ENCODE data around the gene PSAP. TPM values are rescaled to one million over a fixed set of nuclear protein-coding genes. Genes with fewer than 3 reads are reported as not detected.

The PSAP gene
- total RNA-seq, 2 experiments from 2014 or later, result 191 to 206 TPM

DNA sequence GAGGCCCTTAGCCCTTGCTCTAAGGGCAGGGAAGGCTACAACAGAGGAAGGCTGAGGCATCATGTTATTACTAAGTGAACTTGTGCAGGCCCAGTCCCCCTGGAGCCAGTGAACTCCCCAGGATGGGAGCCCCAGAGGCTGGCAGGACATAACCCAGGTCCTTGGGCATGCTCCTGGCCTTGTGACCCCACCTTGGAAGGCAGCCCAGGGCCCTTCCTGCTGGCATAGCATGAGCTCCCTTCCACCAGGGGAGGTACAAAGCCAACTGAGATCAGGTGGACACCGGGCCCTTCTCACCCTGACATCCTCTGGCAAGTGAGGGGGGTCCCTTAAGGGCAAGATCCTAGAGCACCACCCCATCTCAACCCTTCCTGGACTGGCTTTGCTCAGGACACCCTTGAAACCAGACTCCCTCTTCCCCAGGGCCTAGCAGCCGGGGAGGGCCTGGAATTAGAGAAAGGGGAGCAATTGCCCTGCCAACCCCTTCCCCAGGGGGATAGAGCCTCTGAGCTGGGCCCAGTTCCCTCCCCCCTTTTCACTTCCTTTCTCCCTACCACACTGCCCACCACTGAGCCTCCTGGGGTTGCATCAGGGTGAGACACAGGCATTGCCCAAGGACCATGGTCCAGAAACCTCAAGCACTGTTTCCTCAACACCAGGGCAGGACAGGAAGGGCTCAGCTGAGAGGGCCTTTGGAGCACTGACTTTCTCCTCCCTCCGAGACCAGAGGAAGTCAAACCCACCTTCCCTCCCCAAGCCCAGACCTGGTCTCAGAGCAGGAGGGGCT lies 75.9 kb downstream of the PSAP start:
- peaks cover 40% of the 10 kb centered on the region for H3K36me3 Mint-ChIP-seq (ENCODE audit: low read depth)
- H3K4me3 Mint-ChIP-seq, result peak overlapping the region; percentile 94
- peaks cover 66% of the 10 kb centered on the region for H3K4me1 Mint-ChIP-seq (ENCODE audit: low read depth)
- intact Hi-C loops (cut with DNase I, micrococcal nuclease), result loop anchor here in 1 of 2 experiments (5.0 kb wide), 1 partner anchor 63 kb away; no protein-coding TSS in a partner anchor
- CTCF ChIA-PET, result interaction anchor here (0.6 kb wide), 1 partner anchor 1320 kb away, joined by 3 read pairs; no protein-coding TSS in a partner anchor
- peak overlapping the region; percentile 95 for H3K27ac Mint-ChIP-seq
- no peak for TF ChIP-seq CTCF (IDR thresholded peaks at IDR 0.05)
- Histone ChIP-seq H3K27ac (ENCODE audit: low read depth in 1 of 2, low read length in 2 of 2) (peak overlapping the region in 1 of 2 donors; percentile 46), H3K4me3 (ENCODE audit: low read length) (peak overlapping the region; percentile 90), H3K27me3 (ENCODE audit: control insufficient read depth in 1 of 2, insufficient read depth in 2 of 2, low read length in 2 of 2) (no peaks in the 10 kb centered on the region), H3K9me3 (ENCODE audit: control insufficient read depth in 1 of 2, insufficient read depth in 1 of 2, low read length in 2 of 2) (no peaks in the 10 kb centered on the region), H3K4me1 (ENCODE audit: insufficient read depth, low read length) (peaks cover 61% of the 10 kb centered on the region), H3K36me3 (ENCODE audit: insufficient read depth, low read length) (peaks cover 12% of the 10 kb centered on the region)
- ATAC-seq (ENCODE audit: poor library complexity) (no peak), DNase-seq (peak in 2 of 14 experiments; percentile 58 to 64)
- POLR2A ChIA-PET, result interaction anchor here (1.4 to 14.6 kb wide), 4 partner anchors 31 to 79 kb away, joined by 3 to 416 read pairs (median 44); no protein-coding TSS in a partner anchor
- H3K9me3 Mint-ChIP-seq, result no peaks in the 10 kb centered on the region
- no peaks in the 10 kb centered on the region for H3K27me3 Mint-ChIP-seq

- intact Hi-C loops (cut with DNase I, micrococcal nuclease), result loop anchor here (1.0 to 5.0 kb wide), 7 partner anchors 16 to 78 kb away; partner anchors contain the start of gene PSAP (in 1 of the 2)
- Mint-ChIP-seq H3K27me3 (no peaks in the 10 kb centered on the region), H3K4me3 (peak within 1 kb of the TSS; percentile 94), H3K4me1 (ENCODE audit: low read depth) (peaks cover 82% of the 10 kb centered on the region), H3K27ac (peak within 1 kb of the TSS; percentile 95), H3K9me3 (no peaks in the 10 kb centered on the region), H3K36me3 (ENCODE audit: low read depth) (peaks cover 55% of the 10 kb centered on the region)
- ATAC-seq (ENCODE audit: poor library complexity), result peak; percentile 85
- Histone ChIP-seq H3K4me3 (ENCODE audit: low read length) (peak within 1 kb of the TSS; percentile 90), H3K36me3 (ENCODE audit: insufficient read depth, low read length) (peaks cover 21% of the 10 kb centered on the region), H3K4me1 (ENCODE audit: insufficient read depth, low read length) (peaks cover 74% of the 10 kb centered on the region), H3K27me3 (ENCODE audit: control insufficient read depth in 1 of 2, insufficient read depth in 2 of 2, low read length in 2 of 2) (no peaks in the 10 kb centered on the region), H3K9me3 (ENCODE audit: control insufficient read depth in 1 of 2, insufficient read depth in 1 of 2, low read length in 2 of 2) (no peaks in the 10 kb centered on the region), H3K27ac (ENCODE audit: low read depth in 1 of 2, low read length in 2 of 2) (peak within 1 kb of the TSS; percentile 75 to 88)
- peak; percentile 88 for TF ChIP-seq CTCF (IDR thresholded peaks at IDR 0.05)
- POLR2A ChIA-PET, result interaction anchor here (0.5 to 14.6 kb wide), 20 partner anchors 10 to 455 kb away, joined by 3 to 416 read pairs (median 7); partner anchors contain the start of gene PSAP
- CTCF ChIA-PET, result interaction anchor here (0.5 to 3.8 kb wide), 28 partner anchors 9 to 851 kb away, joined by 3 to 35 read pairs (median 5); partner anchors contain the start of genes PSAP and SLC29A3
- peak; percentile 83 to 97 (median 92) for DNase-seq
Measured at GRCh38 chr10:71773221-71773971, 77.7 kb downstream of the PSAP start, which contains the start of gene VSIR. VSIR (minus strand) TSS chr10:71773520; CDS start chr10:71773439, 81 bp downstream.

DNA sequence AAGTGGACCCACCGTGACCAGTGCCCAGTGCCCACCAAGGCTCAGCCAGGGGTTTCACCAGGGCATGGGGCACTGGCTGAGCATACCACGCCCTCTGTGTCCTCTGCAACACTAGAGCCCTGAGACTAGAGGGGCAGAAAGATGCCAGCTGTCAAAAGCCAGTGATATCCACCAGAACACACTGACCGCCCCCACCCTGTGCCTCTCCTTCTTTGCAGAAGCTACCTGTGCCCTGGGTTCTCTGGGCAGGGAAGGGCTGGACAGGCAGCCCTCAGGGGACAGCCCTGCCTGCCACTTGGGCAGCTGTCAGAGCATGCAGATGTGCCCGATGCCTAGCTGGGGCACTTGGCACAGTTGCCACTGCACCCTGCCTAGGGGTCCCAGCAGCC lies 78.2 kb downstream of the PSAP start:
- Mint-ChIP-seq H3K4me3 (peak overlapping the region; percentile 94), H3K27me3 (no peaks in the 10 kb centered on the region), H3K4me1 (ENCODE audit: low read depth) (peaks cover 88% of the 10 kb centered on the region), H3K27ac (peak overlapping the region; percentile 95), H3K9me3 (no peaks in the 10 kb centered on the region), H3K36me3 (ENCODE audit: low read depth) (peaks cover 61% of the 10 kb centered on the region)
- POLR2A ChIA-PET, result interaction anchor here (0.6 to 14.6 kb wide), 18 partner anchors 9 to 454 kb away, joined by 3 to 416 read pairs (median 8); partner anchors contain the start of gene PSAP
- intact Hi-C loops (cut with DNase I, micrococcal nuclease), result loop anchor here (1.0 to 5.0 kb wide), 7 partner anchors 16 to 78 kb away; partner anchors contain the start of gene PSAP (in 1 of the 2)
- Histone ChIP-seq H3K4me3 (ENCODE audit: low read length) (peak overlapping the region; percentile 90), H3K27me3 (ENCODE audit: control insufficient read depth in 1 of 2, insufficient read depth in 2 of 2, low read length in 2 of 2) (no peaks in the 10 kb centered on the region), H3K36me3 (ENCODE audit: insufficient read depth, low read length) (peaks cover 25% of the 10 kb centered on the region), H3K4me1 (ENCODE audit: insufficient read depth, low read length) (peaks cover 75% of the 10 kb centered on the region), H3K9me3 (ENCODE audit: control insufficient read depth in 1 of 2, insufficient read depth in 1 of 2, low read length in 2 of 2) (no peaks in the 10 kb centered on the region), H3K27ac (ENCODE audit: low read depth in 1 of 2, low read length in 2 of 2) (peak overlapping the region; percentile 75 to 88)
- ATAC-seq (ENCODE audit: poor library complexity) (no peak), DNase-seq (no peak)
- TF ChIP-seq CTCF (IDR thresholded peaks at IDR 0.05), result no peak
- CTCF ChIA-PET, result interaction anchor here (0.5 to 3.8 kb wide), 23 partner anchors 9 to 851 kb away, joined by 3 to 35 read pairs (median 5); partner anchors contain the start of genes PSAP and SLC29A3

Measured in CD4-positive, alpha-beta T cell (primary cell).